Keratinocyte (primary cell): ENCODE data around the gene HOXC11. TPM values are rescaled to one million over a fixed set of nuclear protein-coding genes. Genes with fewer than 3 reads are reported as not detected.

Experiments
- DNase-seq: peaks from one replicate; pipeline ENCODE4 v3.0.0-alpha.2; 2011; ENCODE audit warnings: low read depth, missing footprints, low spot score
- FAIRE-seq: peaks from 2 replicates; lab custom pipeline; 2011; peaks lifted over from hg19 to GRCh38; lab: Jason Lieb, UNC
- H2AFZ ChIP-seq: 2 replicates; pipeline ENCODE4 v1.6.0; 2012; ENCODE audit warnings: low read length, control low read depth, inconsistent platforms; ENCODE audit not compliant: control insufficient read depth
- H3K27ac ChIP-seq: 2 replicates; pipeline ENCODE4 v1.5.1; 2011; ENCODE audit warnings: low read length; ENCODE audit not compliant: control insufficient read depth, insufficient read depth
- H3K27me3 ChIP-seq: 3 replicates; pipeline ENCODE4 v1.6.0; 2011; ENCODE audit warnings: low read length; ENCODE audit not compliant: control insufficient read depth, insufficient read depth; ENCODE audit errors: extremely low read depth
- H3K36me3 ChIP-seq, 2 experiments: 2 replicates in 1 of 2; 3 replicates in 1 of 2; pipeline ENCODE4 v1.5.1; 2011; ENCODE audit warnings: low read length in 2 of 2, mild to moderate bottlenecking in 1 of 2; ENCODE audit not compliant: control insufficient read depth in 2 of 2, insufficient read depth in 2 of 2; ENCODE audit errors: extremely low read depth in 1 of 2
- H3K4me1 ChIP-seq: 3 replicates; pipeline ENCODE4 v1.5.1; 2011; ENCODE audit warnings: low read length; ENCODE audit not compliant: control insufficient read depth, insufficient read depth; ENCODE audit errors: extremely low read depth
- H3K4me2 ChIP-seq: 3 replicates; pipeline ENCODE4 v1.6.0; 2011; ENCODE audit warnings: low read depth, low read length; ENCODE audit not compliant: control insufficient read depth, insufficient read depth; ENCODE audit errors: extremely low read depth
- H3K4me3 ChIP-seq, 3 experiments: fragments of 200-600 bp in 1 of 3; sonication (generic) in 1 of 3; 2 replicates in 2 of 3; 3 replicates in 1 of 3; pipeline ENCODE4 v1.5.1; 2011 to 2016; ENCODE audit warnings: low read length in 3 of 3, mild to moderate bottlenecking in 3 of 3, control low read depth in 2 of 3, inconsistent platforms in 1 of 3, low read depth in 1 of 3, mixed read lengths in 1 of 3, mixed run types in 1 of 3, moderate library complexity in 1 of 3; ENCODE audit not compliant: control insufficient read depth in 2 of 3, insufficient read depth in 2 of 3; ENCODE audit errors: extremely low read depth in 1 of 3
- H3K79me2 ChIP-seq: 2 replicates; pipeline ENCODE4 v1.6.0; 2012; ENCODE audit warnings: low read length; ENCODE audit not compliant: control insufficient read depth, insufficient read depth
- H3K9ac ChIP-seq: 3 replicates; pipeline ENCODE4 v1.6.0; 2011; ENCODE audit warnings: low read length; ENCODE audit not compliant: control insufficient read depth, insufficient read depth; ENCODE audit errors: extremely low read depth
- H3K9me1 ChIP-seq: 3 replicates; pipeline ENCODE4 v1.6.0; 2011; ENCODE audit warnings: low read length; ENCODE audit not compliant: control insufficient read depth, insufficient read depth; ENCODE audit errors: extremely low read depth
- H3K9me3 ChIP-seq: 2 replicates; pipeline ENCODE4 v1.5.1; 2012; ENCODE audit warnings: low read depth, low read length; ENCODE audit not compliant: control insufficient read depth
- H4K20me1 ChIP-seq: 3 replicates; pipeline ENCODE4 v1.6.0; 2011; ENCODE audit warnings: low read length; ENCODE audit not compliant: control insufficient read depth, insufficient read depth; ENCODE audit errors: extremely low read depth
- EZH2 ChIP-seq: IDR thresholded peaks from one replicate; pipeline ENCODE4 v1.6.1; 2012; ENCODE audit warnings: inconsistent platforms, mild to moderate bottlenecking, low read length, moderate library complexity
- dilution Hi-C: fragments of 300-500 bp; cut with MboI; formaldehyde crosslinking; loops from one replicate; pipeline ENCODE4 v1.7.0; 2020; ENCODE audit warnings: low sequenced_read_pairs; ENCODE audit not compliant: extremely low pct_ligation_motif_present
- polyA plus RNA-seq, 5 experiments: library from polyadenylated mRNA; depleted of rRNA in 3 of 5; stranded (reverse) in 3 of 5; stranded (forward) in 1 of 5; unstranded in 1 of 5; fragments of >200 nt; gene quantifications; 1 replicate in 1 of 5; 2 replicates in 3 of 5; 3 replicates in 1 of 5; pipeline versions ENCODE4 v1.2.1 to v1.2.3, GENCODE V29; 2011 to 2012; ENCODE audit warnings: missing spikeins in 2 of 5, low read depth in 1 of 5, low replicate concordance in 1 of 5
- TF ChIP-seq, protein P1 (sequence below), 3 experiments: IDR thresholded peaks in 1 of 3; conservative IDR thresholded peaks in 1 of 3; optimal IDR thresholded peaks in 1 of 3; 2 replicates in 2 of 3; 3 replicates in 1 of 3; pipeline versions ENCODE3 to v1.5.1; 2011; ENCODE audit warnings: low read length in 3 of 3, mild to moderate bottlenecking in 3 of 3, moderate library complexity in 2 of 3, control low read depth in 1 of 3, inconsistent platforms in 1 of 3; ENCODE audit not compliant: insufficient read depth in 2 of 3; ENCODE audit errors: extremely low read depth in 1 of 3

The HOXC11 gene
- polyA plus RNA-seq, 1 donor (not counting 4 experiments of a cell fraction or from before 2014, with no cell fraction given): 1.6 TPM

DNA sequence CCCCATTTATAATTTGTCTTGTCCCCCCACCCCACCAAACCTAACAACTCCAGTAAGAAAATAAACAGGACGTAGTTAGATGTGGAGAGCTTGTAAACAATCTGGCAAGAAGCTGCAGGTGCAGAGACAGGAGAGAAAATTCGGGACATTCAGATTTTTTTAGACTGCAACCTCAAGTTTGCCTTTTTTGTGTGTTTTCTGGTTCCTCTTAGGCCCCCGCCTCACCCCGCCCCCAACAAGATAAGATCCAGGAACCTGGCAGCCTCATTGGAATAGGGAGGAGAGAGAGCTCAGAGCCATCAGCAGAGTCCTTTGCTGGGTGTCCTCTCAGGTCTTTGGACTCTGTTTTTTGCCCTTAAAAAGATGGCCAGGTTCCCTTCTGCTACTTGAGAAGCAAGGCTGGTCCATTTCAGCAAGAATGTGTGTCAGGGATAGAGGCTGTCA, 14.9 kb downstream of the HOXC11 start:
- H3K4me1 ChIP-seq: peaks cover 33% of the 10 kb centered on the region
- no peaks in the 10 kb centered on the region for H3K27me3 ChIP-seq
- H3K9me1 ChIP-seq: no peaks in the 10 kb centered on the region
- no peak overlapping the region for H2AFZ ChIP-seq
- dilution Hi-C loops: no loop called here
- no peak for FAIRE-seq
- H3K9ac ChIP-seq: no peak overlapping the region
- H3K36me3 ChIP-seq: peaks cover 0 to 2% of the 10 kb centered on the region in 2 experiments
- no peaks in the 10 kb centered on the region for H4K20me1 ChIP-seq
- H3K79me2 ChIP-seq: peaks cover 82% of the 10 kb centered on the region
- H3K27ac ChIP-seq: no peak overlapping the region
- no peak for DNase-seq
- TF ChIP-seq, protein P1, sequence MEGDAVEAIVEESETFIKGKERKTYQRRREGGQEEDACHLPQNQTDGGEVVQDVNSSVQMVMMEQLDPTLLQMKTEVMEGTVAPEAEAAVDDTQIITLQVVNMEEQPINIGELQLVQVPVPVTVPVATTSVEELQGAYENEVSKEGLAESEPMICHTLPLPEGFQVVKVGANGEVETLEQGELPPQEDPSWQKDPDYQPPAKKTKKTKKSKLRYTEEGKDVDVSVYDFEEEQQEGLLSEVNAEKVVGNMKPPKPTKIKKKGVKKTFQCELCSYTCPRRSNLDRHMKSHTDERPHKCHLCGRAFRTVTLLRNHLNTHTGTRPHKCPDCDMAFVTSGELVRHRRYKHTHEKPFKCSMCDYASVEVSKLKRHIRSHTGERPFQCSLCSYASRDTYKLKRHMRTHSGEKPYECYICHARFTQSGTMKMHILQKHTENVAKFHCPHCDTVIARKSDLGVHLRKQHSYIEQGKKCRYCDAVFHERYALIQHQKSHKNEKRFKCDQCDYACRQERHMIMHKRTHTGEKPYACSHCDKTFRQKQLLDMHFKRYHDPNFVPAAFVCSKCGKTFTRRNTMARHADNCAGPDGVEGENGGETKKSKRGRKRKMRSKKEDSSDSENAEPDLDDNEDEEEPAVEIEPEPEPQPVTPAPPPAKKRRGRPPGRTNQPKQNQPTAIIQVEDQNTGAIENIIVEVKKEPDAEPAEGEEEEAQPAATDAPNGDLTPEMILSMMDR (optimal IDR thresholded peaks at IDR 0.05 in 1 of 3, IDR thresholded peaks at IDR 0.05 in 1 of 3, conservative IDR thresholded peaks at IDR 0.05 in 1 of 3; ENCODE audit: extremely low read depth in 1 of 3, insufficient read depth in 2 of 3, low read length in 3 of 3): no peak
- no peak for TF ChIP-seq EZH2
- H3K9me3 ChIP-seq: no peaks in the 10 kb centered on the region
- H3K4me3 ChIP-seq: peak overlapping the region in 2 of 3 experiments; percentile 73 to 91
- H3K4me2 ChIP-seq: peak overlapping the region; percentile 94

DNA sequence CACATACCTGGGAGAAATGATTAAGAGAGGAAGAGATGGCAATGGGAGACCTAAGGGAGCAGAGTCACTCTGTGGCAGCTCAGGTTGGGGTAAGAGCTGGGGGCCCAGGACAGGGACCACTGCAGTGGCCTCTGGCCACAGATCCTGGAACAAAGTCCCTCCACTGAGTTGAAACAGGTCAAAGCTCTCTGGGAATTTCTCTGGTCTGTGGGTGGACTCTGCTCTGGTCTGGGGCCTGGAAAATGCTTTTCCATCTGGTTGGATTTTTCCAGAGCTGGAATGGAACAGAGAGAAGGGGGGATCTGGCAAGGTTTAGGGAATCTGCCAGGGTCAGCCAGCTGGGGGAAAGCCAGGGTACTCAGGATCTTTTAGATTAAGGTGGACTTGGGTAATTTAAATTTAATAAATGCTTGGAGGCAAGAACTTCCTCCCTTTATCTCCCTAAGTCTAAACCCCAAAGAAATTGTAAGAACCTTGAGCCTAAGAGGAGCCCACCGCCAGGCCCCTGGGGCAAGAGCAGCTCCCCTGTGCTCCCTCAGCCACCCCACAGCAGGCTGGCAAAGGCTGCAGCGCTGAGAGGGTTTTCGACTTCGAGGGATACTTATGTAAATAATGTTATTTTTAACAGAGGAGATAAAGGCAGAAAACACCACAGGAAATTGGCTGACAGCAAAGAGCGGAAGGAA, 15.8 kb downstream of the HOXC11 start:
- Histone ChIP-seq H3K36me3 (peaks cover 0 to 2% of the 10 kb centered on the region in 2 experiments), H3K9me1 (no peaks in the 10 kb centered on the region), H3K79me2 (peaks cover 85% of the 10 kb centered on the region), H3K9ac (peak overlapping the region; percentile 6), H3K9me3 (no peaks in the 10 kb centered on the region), H3K4me2 (peak overlapping the region; percentile 68), H3K27ac (no peak overlapping the region), H3K4me3 (peak overlapping the region in 2 of 3 experiments; percentile 26 to 39), H3K4me1 (peaks cover 35% of the 10 kb centered on the region), H3K27me3 (no peaks in the 10 kb centered on the region), H4K20me1 (no peaks in the 10 kb centered on the region), H2AFZ (no peak overlapping the region)
- FAIRE-seq (no peak), DNase-seq (no peak)
- dilution Hi-C loops: no loop called here
- no peak for TF ChIP-seq EZH2
- TF ChIP-seq, protein P1 (optimal IDR thresholded peaks at IDR 0.05 in 1 of 3, IDR thresholded peaks at IDR 0.05 in 1 of 3, conservative IDR thresholded peaks at IDR 0.05 in 1 of 3; ENCODE audit: extremely low read depth in 1 of 3, insufficient read depth in 2 of 3, low read length in 3 of 3): no peak
